NCI-H748 (cell line): Measurements from ENCODE around the gene FKTN.

Experiments
- DNase-seq: peaks from one replicate; lab custom pipeline; 2025; ENCODE audit not compliant: unreplicated experiment; lab: John Stamatoyannopoulos, UW

The FKTN gene

DNA sequence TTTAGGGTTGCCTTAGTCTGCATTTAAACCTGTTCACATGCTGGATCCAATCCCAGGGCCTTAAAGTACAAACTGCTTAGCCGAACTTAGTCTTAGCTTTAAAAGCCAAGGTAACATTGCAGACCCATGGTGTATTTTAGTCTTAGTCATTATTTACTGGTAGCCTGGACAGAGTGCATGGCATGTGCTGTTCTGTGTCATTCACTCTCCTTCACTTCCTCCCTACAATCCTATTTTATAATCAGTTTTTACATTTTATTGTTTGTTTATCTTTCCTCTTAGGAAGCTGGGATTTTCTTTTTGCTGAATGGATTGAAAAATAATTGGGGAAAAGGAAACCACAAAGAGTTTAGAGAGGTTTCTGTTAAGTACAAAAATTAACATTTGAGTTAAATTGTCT is 74.9 kb downstream of the FKTN start:
- DNase-seq: no peak

- DNase-seq: no peak
These were observed 75.5 kb downstream of the FKTN start for GRCh38 chr9:105633411-105633810.

GRCh38 chr9:105636331-105636730 is 78.4 kb downstream of the FKTN start:
- DNase-seq: no peak

DNA sequence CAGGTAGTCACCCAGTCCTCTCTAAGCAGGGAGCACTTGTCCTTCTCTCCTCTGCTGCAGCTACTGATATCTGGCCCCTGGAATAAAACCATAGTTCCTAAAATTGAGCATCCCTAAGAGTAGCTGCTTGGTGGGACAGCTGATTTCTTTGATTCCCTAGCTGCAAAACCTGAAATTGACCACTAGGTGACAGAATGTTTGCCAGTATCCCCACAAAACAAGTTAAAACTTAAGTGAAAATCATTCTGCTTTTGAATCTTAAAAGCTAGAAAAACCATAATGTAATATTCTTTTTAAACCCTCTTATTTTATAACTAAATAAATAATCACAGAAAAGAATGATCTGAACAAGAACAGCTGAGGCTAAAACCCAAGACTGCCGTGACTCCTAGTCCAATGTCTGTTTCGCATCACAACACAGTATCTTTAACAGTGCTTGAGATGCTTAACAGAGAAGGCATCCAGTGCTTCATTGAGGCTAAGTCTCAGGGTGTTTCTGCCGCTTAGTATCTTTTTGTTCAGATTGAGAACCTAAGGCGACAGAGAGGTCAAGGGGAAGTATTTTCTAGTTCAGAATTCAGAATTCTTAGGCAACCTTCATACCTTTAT is 80.0 kb downstream of the FKTN start:
- DNase-seq: no peak

DNA sequence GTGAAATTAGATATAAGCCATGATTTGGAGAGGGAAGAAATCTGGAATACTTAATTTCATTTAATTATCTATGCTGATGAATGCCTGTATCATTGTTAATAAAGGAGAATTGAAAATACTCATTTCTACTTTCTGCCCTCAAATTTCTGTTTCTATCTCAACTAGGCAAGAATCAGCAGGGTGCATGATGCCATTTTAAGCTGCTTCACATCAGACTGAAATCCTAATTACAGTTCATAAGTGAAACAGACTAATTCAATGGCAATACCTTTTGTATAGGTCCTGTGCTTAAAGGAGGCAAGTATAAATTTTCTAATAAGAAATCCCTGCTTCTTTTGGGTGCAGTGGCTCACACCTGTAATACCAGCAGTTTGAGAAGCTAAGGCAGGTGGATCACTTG is 82.0 kb downstream of the FKTN start:
- no peak for DNase-seq

DNA sequence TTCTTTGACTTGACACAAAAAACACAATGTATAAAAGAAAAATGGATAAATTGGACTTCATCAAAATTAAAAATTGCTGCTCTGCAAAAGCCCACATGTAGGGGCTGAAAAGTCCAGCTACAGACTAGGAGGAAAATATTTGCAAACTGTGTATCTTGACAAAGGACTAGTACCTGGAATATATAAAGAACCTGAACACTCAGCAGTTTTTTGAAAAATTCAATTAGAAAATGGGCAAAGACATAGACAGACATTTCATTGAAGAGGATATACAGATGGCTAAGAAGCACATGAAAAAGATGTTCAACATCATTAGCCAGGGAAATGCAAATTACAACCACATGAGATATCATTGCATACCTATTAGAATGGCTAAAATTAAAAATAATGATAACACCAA is 85.9 kb downstream of the FKTN start:
- DNase-seq: no peak

DNA sequence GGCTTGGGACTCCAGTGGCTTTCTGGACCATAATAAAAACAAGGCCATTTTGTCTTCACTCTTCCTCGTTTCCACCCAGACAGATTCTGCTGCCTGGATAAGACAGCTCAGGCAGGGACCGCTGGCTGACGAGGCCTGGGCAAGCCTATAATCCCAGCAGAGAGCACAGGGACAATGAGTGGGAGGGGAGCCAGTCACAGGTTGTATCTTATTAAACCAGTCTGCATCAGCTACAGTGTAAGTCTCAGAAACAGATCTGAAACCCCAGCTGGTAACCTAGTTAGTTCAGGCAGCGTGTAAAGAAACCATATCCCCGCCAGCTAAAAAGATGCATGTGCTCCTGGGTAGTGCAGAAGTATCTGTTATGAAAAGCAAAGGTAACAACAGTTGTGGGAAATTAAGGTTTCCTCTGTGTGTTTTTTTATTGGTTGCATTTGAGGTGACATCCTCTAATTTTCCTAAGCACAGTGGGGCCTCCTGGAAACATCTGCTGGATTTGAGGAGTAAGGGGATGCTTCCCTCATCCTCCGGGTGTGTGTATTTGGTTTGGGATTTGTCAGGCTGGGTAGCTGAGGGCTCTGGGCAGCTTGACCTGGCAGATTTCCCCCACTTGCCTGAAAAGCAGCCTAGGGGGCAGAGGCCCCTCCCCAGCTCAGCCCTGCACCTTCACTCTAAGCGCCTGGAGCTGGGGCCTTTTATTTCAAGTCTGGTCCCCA is 89.1 kb downstream of the FKTN start:
- no peak for DNase-seq

GRCh38 chr9:105647595-105648349 is 89.8 kb downstream of the FKTN start:
- DNase-seq: no peak

DNA sequence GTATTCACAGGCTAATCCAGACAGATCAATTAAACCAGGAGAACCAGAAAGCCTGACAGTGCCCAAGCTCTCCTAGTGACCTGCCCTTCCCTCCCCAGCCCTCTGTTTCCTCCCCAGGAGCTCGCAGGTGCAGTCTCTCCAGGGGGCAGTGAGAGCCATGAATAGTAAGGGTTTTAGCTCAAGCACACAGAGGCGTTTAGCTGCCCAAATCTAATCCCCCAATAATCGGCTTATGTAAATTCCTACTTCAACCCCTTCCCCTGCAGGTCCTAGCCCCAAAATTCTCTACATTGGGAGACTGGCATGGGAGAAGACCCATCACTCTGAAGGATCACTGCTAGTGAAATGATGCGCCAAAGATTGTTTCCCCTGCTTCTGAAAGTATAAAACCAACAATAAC is 93.9 kb downstream of the FKTN start:
- peak; percentile 15 for DNase-seq

GRCh38 chr9:105656131-105656921 is 98.4 kb downstream of the FKTN start:
- peak; percentile 70 for DNase-seq

DNA sequence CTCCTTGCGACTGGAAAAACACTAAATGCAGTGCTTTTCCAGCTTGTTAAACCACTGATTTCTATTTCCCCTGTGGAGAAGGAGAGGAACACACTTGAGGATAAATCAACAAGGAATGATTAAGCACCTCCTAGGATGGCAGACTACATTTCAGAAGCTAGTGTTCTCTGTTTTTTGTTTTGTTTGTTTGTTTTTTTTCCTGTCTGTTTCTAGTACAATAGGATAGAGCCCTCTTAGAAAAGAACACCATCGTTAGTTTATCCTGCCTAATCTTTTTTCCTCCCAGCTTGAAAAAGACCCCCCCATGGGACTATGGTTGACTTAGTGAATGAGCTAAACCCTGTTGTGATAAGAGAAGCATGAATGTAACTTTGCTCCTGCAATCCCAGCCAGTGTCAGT is 100.4 kb downstream of the FKTN start:
- no peak for DNase-seq

GRCh38 chr9:105661011-105661410 is 103.1 kb downstream of the FKTN start:
- DNase-seq: no peak

GRCh38 chr9:105662184-105663104 is 104.5 kb downstream of the FKTN start, which contains the start of gene TAL2:
Gene TAL2, plus strand, starts transcription at chr9:105662457. Its CDS starts 40 bp downstream, at chr9:105662497.
- no peak for DNase-seq

DNA sequence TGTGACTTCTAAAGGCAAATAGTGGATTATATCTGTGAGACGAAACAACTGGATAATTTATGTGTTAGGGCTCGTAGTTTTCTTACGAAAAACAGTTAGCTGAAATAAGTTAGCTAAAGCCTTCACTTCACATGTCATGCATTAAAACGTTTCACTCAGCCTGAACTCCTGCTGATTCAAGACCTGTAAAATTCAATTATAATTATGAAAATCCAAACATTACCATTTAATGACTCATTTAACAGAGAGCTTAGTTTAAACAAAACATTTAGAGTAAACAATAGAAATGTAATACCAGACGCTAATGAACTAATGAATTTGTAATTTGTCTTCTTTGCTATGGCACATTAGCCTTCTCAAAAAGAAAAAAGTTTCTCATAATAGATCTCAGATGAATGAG is 106.0 kb downstream of the FKTN start:
- DNase-seq: no peak

DNA sequence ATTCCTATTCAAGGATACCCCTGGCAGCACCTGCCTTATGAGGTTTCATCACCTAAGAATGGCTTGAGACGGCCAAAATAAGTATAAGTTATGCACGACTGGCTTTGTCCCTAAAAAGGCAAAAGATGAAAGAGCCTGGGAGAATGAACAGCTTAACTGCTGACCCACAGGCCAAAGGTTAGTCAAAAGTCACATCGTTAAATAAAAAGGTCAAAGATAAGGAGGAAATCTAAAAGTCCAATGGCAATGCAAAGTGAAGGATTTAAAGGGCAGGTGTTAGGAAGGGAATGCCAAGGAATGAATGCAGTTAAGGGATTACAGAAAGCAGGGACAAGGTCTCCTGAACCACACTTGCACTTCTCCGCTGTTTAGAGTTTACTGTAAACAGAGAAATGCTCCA is 109.9 kb downstream of the FKTN start:
- no peak for DNase-seq

DNA sequence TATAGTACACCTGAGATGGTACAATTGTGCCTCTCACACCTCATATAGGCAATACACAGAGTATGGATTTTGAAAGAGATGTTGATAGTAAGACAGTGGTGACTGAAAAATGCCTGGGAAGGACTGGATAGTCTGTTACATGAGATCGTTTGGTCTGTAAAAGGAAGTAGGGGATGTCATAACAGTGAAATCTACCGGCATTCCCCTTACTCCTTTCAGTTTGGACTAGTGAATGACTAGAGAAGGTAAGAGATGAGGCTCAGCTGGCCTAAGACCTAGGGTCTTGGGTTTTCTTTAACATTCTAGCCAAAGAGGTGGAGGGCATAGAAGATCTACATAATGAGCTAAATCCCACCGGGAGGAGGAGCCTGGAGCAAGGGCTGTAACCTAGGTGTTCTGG is 112.4 kb downstream of the FKTN start:
- no peak for DNase-seq

- no peak for DNase-seq
These were observed 112.8 kb downstream of the FKTN start for GRCh38 chr9:105670775-105671174.

DNA sequence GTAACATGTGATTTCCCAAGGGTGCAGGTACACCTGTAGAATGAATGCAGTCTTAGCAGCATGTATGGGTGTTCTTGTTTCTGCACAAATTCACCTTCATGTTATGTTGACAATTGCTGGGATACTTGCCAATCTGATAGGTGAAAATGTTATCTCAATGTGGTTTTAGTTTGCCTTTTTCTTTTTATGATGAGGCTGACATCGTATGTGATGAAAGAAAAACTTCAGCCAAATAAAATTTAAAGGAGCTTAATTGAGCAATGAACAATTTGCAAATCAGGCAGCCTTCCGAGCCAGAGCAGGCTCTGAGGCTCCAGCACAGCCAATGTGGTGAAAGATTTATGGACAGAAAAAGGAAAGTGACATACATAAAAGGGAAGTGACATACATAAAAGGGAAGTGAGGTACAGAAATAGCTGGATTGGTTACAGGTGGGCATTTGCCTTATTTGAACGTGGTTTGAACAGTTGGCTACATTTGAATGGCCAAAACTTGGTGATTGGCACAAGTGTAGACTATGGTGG is 114.8 kb downstream of the FKTN start:
- no peak for DNase-seq

- no peak for DNase-seq
These were observed 116.0 kb downstream of the FKTN start for GRCh38 chr9:105673850-105674387.
